Stimulated activated CD8-positive, alpha-beta memory T cell treated with anti-CD3 and anti-CD28 coated beads, Interleukin-7, amount 100 ng/mL, for 48 hours (primary cell): Measurements from ENCODE around the gene KCNK3.
"Not testable (repeated sequence)": the region's sequence is repeated elsewhere in the genome, so short reads cannot be mapped to it uniquely, and the experiment has no call there.

Experiments
- DNase-seq, 2 donors: peaks; one replicate each; pipeline ENCODE4 v3.0.0-alpha.2; 2020; ENCODE audit warnings: low read depth in 1 of 2; ENCODE audit errors: extremely low read depth in 1 of 2

The KCNK3 gene

GRCh38 chr2:26665296-26665695 lies 27.2 kb upstream of the KCNK3 start:
- DNase-seq = not testable (repeated sequence)

- no peak for DNase-seq
These were observed 25.9 kb upstream of the KCNK3 start for GRCh38 chr2:26666671-26667070.

- no peak for DNase-seq
These were observed 24.5 kb upstream of the KCNK3 start for GRCh38 chr2:26668041-26668440.

GRCh38 chr2:26668856-26669750 lies 23.4 kb upstream of the KCNK3 start:
- DNase-seq = no peak

DNA sequence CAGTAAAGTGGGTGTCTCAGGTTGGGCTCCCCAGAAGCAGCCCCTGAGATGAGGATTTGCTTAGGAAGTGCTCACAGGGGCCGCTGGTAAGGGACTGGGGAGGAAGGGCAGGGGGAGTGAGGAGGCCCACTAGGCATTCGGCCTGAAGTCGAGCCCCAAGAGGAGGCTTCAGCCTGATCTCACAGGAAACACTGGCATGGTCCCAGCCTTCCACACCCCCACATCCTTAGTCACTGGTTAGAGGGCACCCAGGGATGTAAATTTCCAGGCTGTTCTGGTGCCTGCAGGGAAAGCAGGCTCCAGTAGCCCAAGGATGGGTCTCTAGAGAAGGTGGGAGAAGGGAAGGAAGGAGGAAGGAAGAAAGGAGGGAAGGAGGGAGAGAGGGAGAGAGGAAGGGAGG lies 22.4 kb upstream of the KCNK3 start:
- no peak for DNase-seq

DNA sequence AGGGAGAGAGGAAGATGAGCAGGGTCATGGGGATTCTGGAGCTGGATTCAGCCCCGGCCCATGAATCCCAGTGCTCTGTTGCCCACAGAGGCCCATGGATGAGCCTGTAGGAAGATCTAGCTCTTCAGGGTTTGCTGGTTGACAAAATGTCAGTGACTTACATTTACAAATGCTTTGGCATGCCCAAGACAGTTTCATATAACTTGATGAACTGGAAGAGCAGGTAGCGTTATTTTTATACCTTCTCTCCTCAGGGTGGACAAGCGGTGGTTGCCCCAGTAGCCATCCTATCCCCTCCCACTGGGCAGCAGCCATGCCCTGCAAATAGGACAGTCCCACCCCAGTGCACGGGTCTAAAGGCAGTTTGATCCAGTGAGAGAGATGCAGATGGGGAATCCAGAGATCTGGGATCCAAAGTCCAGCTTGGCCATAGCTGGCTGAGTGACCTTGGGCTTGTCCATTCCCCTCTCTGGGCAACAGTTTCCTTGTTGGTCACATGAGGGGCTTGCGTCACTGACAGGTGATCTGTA lies 21.5 kb upstream of the KCNK3 start:
- no peak for DNase-seq

DNA sequence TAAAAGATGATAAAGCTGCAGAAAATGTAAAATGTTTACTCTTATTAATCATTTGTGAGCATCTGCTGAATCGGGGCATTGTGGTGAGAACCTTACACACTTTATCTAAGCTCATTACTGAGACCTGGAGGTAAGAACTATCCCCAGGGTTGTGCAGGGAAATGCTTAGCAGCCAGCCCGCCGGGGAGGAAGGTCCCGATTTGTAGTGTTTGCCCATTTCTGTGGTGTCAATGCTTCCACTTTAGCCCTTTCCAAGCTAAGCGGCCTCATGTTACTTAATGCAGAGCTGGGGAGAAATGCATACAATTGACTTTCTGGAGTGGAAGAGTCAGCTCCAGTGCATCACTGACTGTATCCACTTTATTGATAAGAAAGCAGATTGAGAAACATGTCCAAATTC lies 20.8 kb upstream of the KCNK3 start:
- no peak for DNase-seq

GRCh38 chr2:26672112-26672817 lies 20.3 kb upstream of the KCNK3 start:
- no peak for DNase-seq

DNA sequence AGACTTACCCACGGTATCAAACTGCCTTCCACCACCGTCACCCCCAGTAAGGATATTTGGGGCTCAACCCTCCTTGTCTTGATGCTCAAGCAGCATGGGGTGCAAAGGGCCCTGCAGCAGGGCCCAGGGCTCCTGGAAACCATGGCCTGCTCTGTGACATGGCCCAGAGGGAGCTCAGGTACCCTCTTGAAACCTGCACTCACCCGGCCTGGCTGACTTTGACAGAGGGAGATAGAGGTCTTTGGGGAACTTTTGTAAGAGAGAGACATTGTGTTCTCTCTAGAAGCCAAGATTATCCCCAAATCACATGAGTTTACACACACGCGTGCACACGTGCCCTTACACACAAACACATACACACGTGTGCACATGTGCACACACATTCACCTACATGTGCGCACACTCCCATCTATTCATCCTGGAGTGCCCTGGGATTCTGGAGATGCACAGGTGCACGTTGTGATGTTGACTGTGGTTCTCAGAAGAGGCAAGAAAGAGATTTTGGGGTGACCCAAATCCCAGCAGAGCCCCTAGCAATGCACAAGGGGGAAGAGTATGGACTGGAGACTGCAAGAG lies 19.6 kb upstream of the KCNK3 start:
- no peak for DNase-seq

GRCh38 chr2:26674002-26674751 lies 18.3 kb upstream of the KCNK3 start:
- DNase-seq = no peak

- DNase-seq = no peak
These were observed 17.8 kb upstream of the KCNK3 start for GRCh38 chr2:26674771-26675170.

GRCh38 chr2:26675651-26676255 lies 16.8 kb upstream of the KCNK3 start:
- DNase-seq = no peak

- no peak for DNase-seq
These were observed 14.5 kb upstream of the KCNK3 start for GRCh38 chr2:26678035-26678434.

- DNase-seq = no peak
These were observed 12.7 kb upstream of the KCNK3 start for GRCh38 chr2:26679867-26680266.

DNA sequence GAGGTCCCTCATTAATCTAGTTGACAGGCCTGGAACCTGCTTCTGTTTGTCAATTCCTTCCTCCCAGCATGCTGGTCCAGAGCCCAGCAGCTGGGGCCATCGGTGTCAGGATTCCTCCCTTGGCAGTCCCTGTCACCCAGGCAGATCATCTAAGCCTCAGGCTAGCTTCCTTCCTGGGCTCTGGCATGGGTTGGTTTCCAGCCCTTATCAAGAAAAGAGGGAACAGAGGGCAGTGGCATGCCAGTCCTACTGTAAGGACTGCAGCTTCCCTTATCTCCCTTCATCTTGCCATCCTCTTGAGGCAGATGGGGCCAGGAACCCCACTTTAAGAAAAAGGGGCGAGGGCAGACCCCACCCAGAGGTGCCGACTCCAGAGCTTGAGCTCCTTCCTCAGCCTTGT lies 10.9 kb upstream of the KCNK3 start:
- DNase-seq = no peak

GRCh38 chr2:26682155-26682554 lies 10.4 kb upstream of the KCNK3 start:
- DNase-seq = no peak

DNA sequence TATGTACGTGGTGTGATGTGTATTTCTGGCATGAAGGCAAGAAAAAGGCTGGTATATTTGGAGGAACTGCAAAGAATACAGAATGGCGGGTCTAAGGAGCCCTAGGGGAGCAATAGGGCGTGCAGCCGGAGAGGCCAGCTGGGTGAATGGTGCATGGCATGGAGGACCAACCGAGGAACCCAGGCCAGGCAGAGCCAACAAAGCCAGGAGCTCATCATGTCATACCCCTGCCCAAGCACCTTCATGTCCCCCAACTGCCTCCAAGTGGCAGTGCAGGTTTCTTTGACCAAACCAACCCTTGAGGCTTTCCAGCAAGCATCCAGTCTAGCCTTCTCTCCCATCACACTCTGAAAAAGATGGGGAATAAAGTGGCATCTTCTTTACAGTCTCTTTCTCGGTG lies 8.9 kb upstream of the KCNK3 start:
- no peak for DNase-seq

DNA sequence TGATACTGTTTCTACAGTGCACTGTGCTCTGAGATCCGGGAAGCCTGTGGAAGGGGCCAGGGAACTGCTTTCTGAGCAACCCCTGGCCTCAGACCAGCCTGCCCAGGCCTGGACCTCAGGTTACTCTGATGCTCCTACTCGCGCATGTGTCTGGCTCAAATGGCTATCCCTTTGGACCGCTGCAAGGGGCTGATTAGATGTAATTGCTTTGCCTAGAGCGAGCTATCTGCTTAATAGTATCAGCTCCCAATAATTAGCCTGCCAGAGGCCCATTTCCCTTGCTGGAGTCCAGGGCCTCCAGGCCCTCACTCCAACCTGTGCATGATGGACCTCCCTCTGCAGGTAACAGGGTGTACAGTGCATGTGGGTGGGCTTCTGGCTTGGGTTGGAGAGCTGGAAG lies 7.2 kb upstream of the KCNK3 start:
- DNase-seq = no peak

DNA sequence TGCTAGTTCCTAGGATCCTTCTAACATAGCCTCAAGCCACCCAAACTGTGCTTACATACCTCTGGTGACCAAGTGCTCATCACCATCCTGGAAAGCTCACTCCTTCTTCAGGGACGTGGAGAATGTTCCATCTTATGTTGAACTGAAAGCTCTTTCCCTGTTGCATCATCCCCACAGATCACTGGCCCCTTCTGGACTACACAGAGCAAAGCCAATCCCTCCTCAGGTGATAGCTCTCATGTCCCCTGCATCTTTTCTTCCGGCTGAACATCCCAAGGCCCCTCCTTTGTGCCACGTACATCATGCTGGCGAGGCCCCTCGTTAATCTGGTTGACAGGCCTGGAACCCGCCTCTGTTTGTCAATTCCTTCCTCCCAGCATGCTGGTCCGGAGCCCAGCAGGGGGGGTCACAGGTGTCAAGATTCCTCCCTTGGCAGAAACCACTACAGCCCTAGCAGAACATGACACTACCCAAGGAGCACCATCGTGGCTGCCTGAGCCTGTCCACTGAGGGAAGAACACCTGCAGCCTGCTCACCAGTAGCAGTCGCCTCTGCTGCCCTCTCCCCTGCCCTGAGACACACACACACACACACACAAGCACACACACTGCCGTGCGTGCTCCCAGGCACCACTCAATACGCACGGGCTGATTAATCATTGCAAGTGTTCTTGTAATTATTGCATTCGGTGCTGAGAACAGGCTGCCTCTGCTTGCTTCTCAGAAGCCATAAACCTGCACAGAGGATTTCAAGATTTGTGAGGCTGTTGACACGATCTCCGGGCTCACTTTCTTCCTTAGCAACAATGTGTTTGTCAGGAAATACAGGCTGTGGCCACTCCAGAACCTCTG lies 6.3 kb upstream of the KCNK3 start:
- no peak for DNase-seq

DNA sequence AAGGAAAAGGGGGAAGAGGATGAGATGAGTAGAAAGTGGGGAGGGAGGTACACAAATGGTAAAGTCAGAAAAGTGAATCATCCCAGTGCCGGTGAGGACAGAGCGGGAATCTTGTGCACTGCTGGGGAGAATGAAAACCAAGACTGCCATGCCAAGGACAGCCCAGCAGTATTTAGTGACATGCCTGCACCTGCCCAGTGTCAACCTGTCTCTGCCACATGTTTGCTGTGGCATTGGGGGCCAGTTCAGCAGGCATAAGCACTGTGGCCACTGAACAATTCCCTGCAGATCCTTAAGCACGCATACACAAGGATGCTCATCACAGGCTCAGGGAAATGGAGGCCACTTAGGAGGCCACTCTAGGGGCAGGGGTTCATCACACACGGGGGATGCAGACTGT lies 5.2 kb upstream of the KCNK3 start:
- no peak for DNase-seq
